HepG2 (cell line): ENCODE data around the gene NR2F6. TPM values are rescaled to one million over a fixed set of nuclear protein-coding genes. Genes with fewer than 3 reads are reported as not detected.

Source experiments
- CBFB ChIP-seq: sonication (generic); formaldehyde crosslinking; IDR thresholded peaks from 2 replicates; pipeline ENCODE4 v1.4.0; 2020; ENCODE audit warnings: missing genetic modification reagents
- HES4 ChIP-seq: sonication (generic); formaldehyde crosslinking; IDR thresholded peaks from 2 replicates; pipeline ENCODE4 v1.9.0; 2021; ENCODE audit warnings: mild to moderate bottlenecking, missing genetic modification reagents, borderline replicate concordance
- KMT2B ChIP-seq: IDR thresholded peaks from 2 replicates; pipeline ENCODE4 v1.6.1; 2016; ENCODE audit warnings: missing genetic modification reagents, missing compliant biosample characterization
- MAZ ChIP-seq, 2 experiments: sonication (generic) in 1 of 2; formaldehyde crosslinking in 1 of 2; IDR thresholded peaks; 2 replicates each; pipeline versions ENCODE4 v1.5.0 to v1.6.1; 2012 to 2020; ENCODE audit warnings: low read depth in 2 of 2, mild to moderate bottlenecking in 2 of 2, borderline replicate concordance in 1 of 2, improper control_type of control experiment in 1 of 2, low read length in 1 of 2, missing genetic modification reagents in 1 of 2, moderate library complexity in 1 of 2
- MEIS2 ChIP-seq: sonication (generic); formaldehyde crosslinking; IDR thresholded peaks from 2 replicates; pipeline ENCODE4 v1.9.0; 2021; ENCODE audit warnings: mild to moderate bottlenecking, missing genetic modification reagents
- MTA1 ChIP-seq: sonication (generic); formaldehyde crosslinking; IDR thresholded peaks from 2 replicates; pipeline ENCODE4 v1.4.0; 2020; ENCODE audit warnings: missing genetic modification reagents, mild to moderate bottlenecking, borderline replicate concordance
- MXD1 ChIP-seq: sonication (generic); formaldehyde crosslinking; IDR thresholded peaks from 2 replicates; pipeline ENCODE4 v1.4.0; 2020; ENCODE audit warnings: mild to moderate bottlenecking, missing genetic modification reagents
- NFAT5 ChIP-seq: sonication (generic); formaldehyde crosslinking; IDR thresholded peaks from 2 replicates; pipeline ENCODE4 v1.4.0; 2020; ENCODE audit warnings: missing genetic modification reagents
- NFRKB ChIP-seq: fragments of 450-650 bp; IDR thresholded peaks from 2 replicates; pipeline ENCODE4 v1.6.1; 2017
- NFYC ChIP-seq: IDR thresholded peaks from 2 replicates; pipeline ENCODE4 v1.6.1; 2016; ENCODE audit warnings: missing genetic modification reagents, missing compliant biosample characterization
- RARA ChIP-seq: IDR thresholded peaks from 2 replicates; pipeline ENCODE4 v1.6.1; 2016; ENCODE audit warnings: missing genetic modification reagents, missing compliant biosample characterization
- SIX4 ChIP-seq: sonication (generic); formaldehyde crosslinking; IDR thresholded peaks from 2 replicates; pipeline ENCODE4 v1.4.0; 2020; ENCODE audit warnings: missing genetic modification reagents
- SPEN ChIP-seq: sonication (generic); formaldehyde crosslinking; IDR thresholded peaks from 2 replicates; pipeline ENCODE4 v1.5.1; 2020; ENCODE audit warnings: low read depth, mild to moderate bottlenecking, missing genetic modification reagents
- SUZ12 ChIP-seq: fragments of 150-350 bp; IDR thresholded peaks from 2 replicates; pipeline ENCODE4 v1.6.1; 2014; ENCODE audit warnings: low read depth, low read length
- ZC3H4 ChIP-seq: sonication (generic); formaldehyde crosslinking; IDR thresholded peaks from 2 replicates; pipeline ENCODE4 v1.4.0; 2020; ENCODE audit warnings: missing genetic modification reagents, borderline replicate concordance
- ZFP36L1 ChIP-seq: sonication (generic); formaldehyde crosslinking; IDR thresholded peaks from 2 replicates; pipeline ENCODE4 v1.8.0; 2022; ENCODE audit warnings: mild to moderate bottlenecking, missing genetic modification reagents, moderate library complexity
- ZKSCAN5 ChIP-seq: sonication (generic); formaldehyde crosslinking; IDR thresholded peaks from 2 replicates; pipeline ENCODE4 v1.5.1; 2020; ENCODE audit warnings: mild to moderate bottlenecking, missing genetic modification reagents
- ZNF24 ChIP-seq: fragments of 450-650 bp; IDR thresholded peaks from 2 replicates; pipeline ENCODE4 v1.6.1; 2017; ENCODE audit warnings: antibody characterized with exemption, mild to moderate bottlenecking
- ZNF275 ChIP-seq: sonication (generic); formaldehyde crosslinking; IDR thresholded peaks from 2 replicates; pipeline ENCODE4 v1.8.0; 2022; ENCODE audit warnings: missing genetic modification reagents, mild to moderate bottlenecking, inconsistent platforms, borderline replicate concordance
- ZNF337 ChIP-seq: sonication (generic); formaldehyde crosslinking; IDR thresholded peaks from 2 replicates; pipeline ENCODE4 v1.5.1; 2020; ENCODE audit warnings: missing genetic modification reagents, low read depth, mild to moderate bottlenecking, borderline replicate concordance
- ZNF414 ChIP-seq: sonication (generic); formaldehyde crosslinking; IDR thresholded peaks from 2 replicates; pipeline ENCODE4 v1.5.0; 2020; ENCODE audit warnings: missing genetic modification reagents
- ZNF484 ChIP-seq: sonication (generic); formaldehyde crosslinking; IDR thresholded peaks from 2 replicates; pipeline ENCODE4 v1.5.1; 2020; ENCODE audit warnings: mild to moderate bottlenecking, low read depth, missing genetic modification reagents, borderline replicate concordance
- polyA plus RNA-seq, 8 experiments: library from polyadenylated mRNA; depleted of rRNA in 3 of 8; stranded (reverse) in 7 of 8; unstranded in 1 of 8; fragments of >200 nt; fragmentation: Illumina TruSeq in 4 of 8; extraction: Trizol in 4 of 8; gene quantifications; 2 replicates each; pipeline versions ENCODE4 v1.2.1 to v1.2.3, GENCODE V29; 2011 to 2016; ENCODE audit warnings: low read depth in 4 of 8, missing spikeins in 1 of 8, mixed read lengths in 1 of 8; ENCODE audit not compliant: insufficient read depth in 1 of 8
- total RNA-seq, 5 experiments: library from RNA; depleted of rRNA; stranded (reverse); fragments of >200 nt; fragmentation: Illumina TruSeq; extraction: Trizol; gene quantifications; 2 replicates each; pipeline ENCODE4 v1.2.3, GENCODE V29; 2016; ENCODE audit warnings: low read depth in 1 of 5

Gene NR2F6
- total and polyA plus RNA-seq, 2 of the 13 experiments (the other 11 are each of a cell fraction or from before 2014, with no cell fraction given): 30.9 to 72.4 TPM

GRCh38 chr19:17243830-17244617 lies 1.7 kb downstream of the NR2F6 start (continued):
- TF ChIP-seq NFRKB (no peak), RARA (CRISPR knock-in tag) (peak; percentile 97), MEIS2 (CRISPR knock-in tag) (peak; percentile 22; the same call in 1 of the 2 replicates), ZNF24 (no peak), ZNF275 (CRISPR knock-in tag) (0 out of 2 replicates have a peak, but pooled peaks have one; percentile 72), KMT2B (CRISPR knock-in tag) (peak; percentile 55; the same call in 1 of the 2 replicates), SPEN (CRISPR knock-in tag) (peak; percentile 70), ZKSCAN5 (CRISPR knock-in tag) (peak; percentile 89; the same call in 1 of the 2 replicates), MXD1 (CRISPR knock-in tag) (peak; percentile 16; the same call in 1 of the 2 replicates), MAZ (IDR thresholded peaks at IDR 0.05; ENCODE audit: borderline replicate concordance, low read depth, low read length) (no peak; the same call in 1 of the 2 replicates), MAZ (CRISPR knock-in tag; IDR thresholded peaks at IDR 0.05; ENCODE audit: low read depth) (0 out of 2 replicates have a peak, but pooled peaks have one; percentile 20), SUZ12 (no peak), SIX4 (CRISPR knock-in tag) (peak; percentile 92), CBFB (CRISPR knock-in tag) (peak; percentile 87), ZNF484 (no peak), NFYC (no peak), HES4 (no peak), ZC3H4 (CRISPR knock-in tag) (no peak), ZNF414 (CRISPR knock-in tag) (peak; percentile 63; the same call in 1 of the 2 replicates), ZFP36L1 (CRISPR knock-in tag) (no peak), ZNF337 (CRISPR knock-in tag) (0 out of 2 replicates have a peak, but pooled peaks have one; percentile 41), NFAT5 (0 out of 2 replicates have a peak, but pooled peaks have one; percentile 20), MTA1 (CRISPR knock-in tag) (peak; percentile 71; the same call in 1 of the 2 replicates)
